HEK293T (cell line): ENCODE results near the gene MFSD12.

Experiments used
- CTCF ChIA-PET: fragments of 350-600 bp; formaldehyde crosslinking; extraction: SDS; loops from one replicate; lab custom pipeline; 2021; ENCODE audit warnings: antibody characterized with exemption, inconsistent platforms; lab: Yijun Ruan, JAX
- POLR2A ChIA-PET: fragments of 350-600 bp; formaldehyde crosslinking; extraction: SDS; loops from one replicate; lab custom pipeline; 2020; ENCODE audit warnings: antibody characterized with exemption, inconsistent platforms; lab: Yijun Ruan, JAX
- DNase-seq: peaks from one replicate; pipeline ENCODE4 v3.0.0; 2012; ENCODE audit warnings: mixed read lengths; ENCODE audit errors: extremely low spot score
- ARNT ChIP-seq: fragments of 450-650 bp; IDR thresholded peaks from 2 replicates; pipeline ENCODE4 v1.6.1; 2017; ENCODE audit warnings: mild to moderate bottlenecking
- BHLHE40 ChIP-seq: fragments of 450-650 bp; IDR thresholded peaks from 2 replicates; pipeline ENCODE4 v1.6.1; 2016; ENCODE audit warnings: mild to moderate bottlenecking, moderate library complexity, borderline replicate concordance
- CTBP1 ChIP-seq: fragments of 450-650 bp; IDR thresholded peaks from 2 replicates; pipeline ENCODE4 v1.6.1; 2016; ENCODE audit warnings: borderline replicate concordance
- ELF4 ChIP-seq: fragments of 450-650 bp; IDR thresholded peaks from 2 replicates; pipeline ENCODE4 v1.6.1; 2017; ENCODE audit warnings: antibody characterized with exemption
- FOXA1 ChIP-seq: fragments of 450-650 bp; IDR thresholded peaks from 2 replicates; pipeline ENCODE4 v1.6.1; 2016; ENCODE audit warnings: mild to moderate bottlenecking
- FOXK2 ChIP-seq: fragments of 450-650 bp; IDR thresholded peaks from 2 replicates; pipeline ENCODE4 v1.6.1; 2016; ENCODE audit warnings: mild to moderate bottlenecking
- FOXM1 ChIP-seq: fragments of 450-650 bp; IDR thresholded peaks from 2 replicates; pipeline ENCODE4 v1.6.1; 2017; ENCODE audit warnings: mild to moderate bottlenecking, borderline replicate concordance
- HDGF ChIP-seq: fragments of 450-650 bp; IDR thresholded peaks from 2 replicates; pipeline ENCODE4 v1.6.1; 2017; ENCODE audit warnings: antibody characterized with exemption, borderline replicate concordance
- L3MBTL2 ChIP-seq: fragments of 450-650 bp; conservative IDR thresholded peaks from 2 replicates; pipeline ENCODE4 v1.6.1; 2016; ENCODE audit warnings: mild to moderate bottlenecking
- LEF1 ChIP-seq: fragments of 450-650 bp; IDR thresholded peaks from 2 replicates; pipeline ENCODE4 v1.6.1; 2017; ENCODE audit warnings: mild to moderate bottlenecking, borderline replicate concordance
- NFRKB ChIP-seq: fragments of 450-650 bp; IDR thresholded peaks from 2 replicates; pipeline ENCODE4 v1.6.1; 2016; ENCODE audit warnings: mild to moderate bottlenecking, moderate library complexity
- PKNOX1 ChIP-seq: fragments of 450-650 bp; IDR thresholded peaks from 2 replicates; pipeline ENCODE4 v1.6.1; 2016
- SP1 ChIP-seq: fragments of 450-650 bp; IDR thresholded peaks from 2 replicates; pipeline ENCODE4 v1.6.1; 2017
- SUZ12 ChIP-seq: fragments of 450-650 bp; IDR thresholded peaks from 2 replicates; pipeline ENCODE4 v1.6.1; 2016; ENCODE audit warnings: mild to moderate bottlenecking
- TARDBP ChIP-seq: fragments of 450-650 bp; IDR thresholded peaks from 2 replicates; pipeline ENCODE4 v1.6.1; 2016
- ZNF384 ChIP-seq: fragments of 450-650 bp; IDR thresholded peaks from 2 replicates; pipeline ENCODE4 v1.6.1; 2016

Gene MFSD12

GRCh38 chr19:3514930-3515329 is 42.5 kb downstream of the MFSD12 start:
- ChIA-PET POLR2A (no interaction called here), CTCF (no interaction called here)
- no peak for DNase-seq
- TF ChIP-seq PKNOX1 (no peak), NFRKB (no peak), ELF4 (no peak), SUZ12 (no peak), TARDBP (no peak), L3MBTL2 (no peak), BHLHE40 (no peak), FOXA1 (no peak), FOXK2 (no peak), FOXM1 (no peak), HDGF (no peak)

- TF ChIP-seq L3MBTL2 (no peak), SP1 (no peak), PKNOX1 (no peak), ARNT (no peak), FOXK2 (no peak), ELF4 (no peak), SUZ12 (no peak), BHLHE40 (no peak), FOXM1 (no peak), ZNF384 (no peak), LEF1 (no peak)
- ChIA-PET POLR2A (interaction anchor here (1.2 kb wide), 1 partner anchor 13 kb away, joined by 3 read pairs; the partner anchor contains the start of gene DOHH), CTCF (no interaction called here)
- no peak for DNase-seq
These were observed 43.9 kb downstream of the MFSD12 start for GRCh38 chr19:3513229-3514140.

GRCh38 chr19:3512562-3513228 is 44.7 kb downstream of the MFSD12 start:
- CTCF ChIA-PET: no interaction called here
- TF ChIP-seq PKNOX1: no peak
- no peak for DNase-seq
- POLR2A ChIA-PET: interaction anchor here (1.2 kb wide), 1 partner anchor 12 kb away, joined by 3 read pairs; the partner anchor contains the start of gene DOHH

- POLR2A ChIA-PET: no interaction called here
- DNase-seq: no peak
- CTCF ChIA-PET: no interaction called here
- TF ChIP-seq PKNOX1: no peak
These were observed 45.7 kb downstream of the MFSD12 start for GRCh38 chr19:3511506-3512251.

- ChIA-PET CTCF (no interaction called here), POLR2A (no interaction called here)
- no peak for TF ChIP-seq ELF4
- TF ChIP-seq CTBP1: no peak
- no peak for TF ChIP-seq HDGF
- no peak for TF ChIP-seq NFRKB
- no peak for TF ChIP-seq FOXA1
- no peak for TF ChIP-seq LEF1
- DNase-seq: no peak
These were observed 46.7 kb downstream of the MFSD12 start for GRCh38 chr19:3510727-3511126.

GRCh38 chr19:3509566-3509989 is 47.8 kb downstream of the MFSD12 start:
- no peak for TF ChIP-seq L3MBTL2
- no peak for TF ChIP-seq BHLHE40
- TF ChIP-seq SUZ12: no peak
- no peak for DNase-seq
- ChIA-PET CTCF (no interaction called here), POLR2A (no interaction called here)
